ENCODE data around the gene C19orf25.

DNA sequence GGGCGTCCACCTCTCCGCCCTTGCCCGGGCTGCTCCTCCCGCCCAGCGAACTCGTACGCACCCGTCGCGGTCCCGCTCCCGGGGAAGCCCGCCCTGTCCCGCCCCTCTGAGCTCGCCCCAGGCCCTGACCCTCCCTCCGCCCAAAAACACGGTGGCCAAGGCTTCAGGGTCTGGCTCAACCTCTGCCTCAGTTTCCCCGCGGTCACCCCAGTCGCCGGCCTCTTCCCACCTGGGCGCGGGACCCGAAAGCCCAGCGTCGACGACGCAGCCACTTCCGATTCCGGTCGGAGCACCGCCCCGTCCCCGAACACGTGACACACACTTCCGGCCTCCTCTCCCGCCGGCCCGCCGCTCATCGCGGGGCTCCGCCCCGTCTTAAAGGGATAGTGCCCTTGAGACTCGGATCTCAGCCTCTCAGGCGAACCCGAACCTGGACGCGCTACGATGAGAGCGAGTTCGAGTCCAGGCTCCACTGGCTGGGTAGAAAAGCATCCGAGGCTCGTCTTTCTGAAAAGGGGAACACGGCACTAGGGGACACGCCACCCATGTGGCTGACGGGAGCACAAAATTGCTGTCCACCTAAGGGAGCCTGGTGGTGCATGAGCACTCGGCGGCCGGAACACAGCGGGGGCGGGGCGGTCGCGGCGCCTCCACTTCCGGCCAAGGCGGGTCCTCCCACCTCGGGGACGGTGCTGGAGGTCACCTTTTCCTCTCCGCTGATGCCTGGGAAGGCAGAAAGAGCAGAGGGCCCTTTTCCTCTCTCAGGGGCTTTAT is at the start of gene C19orf25:
- TF ChIP-seq POLR2A (IDR thresholded peaks at IDR 0.05; ENCODE audit: low read depth, low read length), result peak; percentile 87; the same call in 1 of the 2 replicates
- peak; percentile 80 for TF ChIP-seq POLR2AphosphoS5 (IDR thresholded peaks at IDR 0.05; ENCODE audit: low read depth, low read length)
- TF ChIP-seq TAF1 (IDR thresholded peaks at IDR 0.05; ENCODE audit: borderline replicate concordance, low read depth, low read length), result peak; percentile 37; the same call in 1 of the 2 replicates

Data from GM12892 (cell line).